ENCODE measurements around the gene PGM1. TPM values are rescaled to one million over a fixed set of nuclear protein-coding genes. Genes with fewer than 3 reads are reported as not detected.

PGM1 gene
- total and polyA plus RNA-seq, 2 of the 4 experiments (the other 2 are of a cell fraction) = 42.6 to 94.5 TPM

GRCh38 chr1:63590166-63590560 lies 3.0 kb upstream of the PGM1 start:
- Histone ChIP-seq H2BK20ac (ENCODE audit: low read depth, low read length) (no peak overlapping the region), H3K4me1 (ENCODE audit: control insufficient read depth, insufficient read depth, low read length) (peaks cover 4% of the 10 kb centered on the region), H3K14ac (replicated peaks; ENCODE audit: low read depth, low read length) (no peak overlapping the region), H4K5ac (ENCODE audit: low read depth, low read length) (no peak overlapping the region), H4K91ac (ENCODE audit: insufficient read depth, low read depth, low read length) (no peak overlapping the region), H3K27me3 (ENCODE audit: control insufficient read depth, insufficient read depth, low read length) (no peaks in the 10 kb centered on the region), H3K4me2 (ENCODE audit: low read depth, low read length) (peak overlapping the region; percentile 85), H3K4ac (ENCODE audit: low read depth, low read length) (no peak overlapping the region), H2AK9ac (replicated peaks; ENCODE audit: low read depth, low read length, poor library complexity) (no peak overlapping the region), H2BK120ac (ENCODE audit: low read depth, low read length) (no peak overlapping the region), H3K23ac (ENCODE audit: low read depth, low read length) (no peak overlapping the region), H3K4me3 (ENCODE audit: insufficient read depth, low read depth, low read length) (no peak overlapping the region), H3K27ac (ENCODE audit: insufficient read depth, low read length) (no peak overlapping the region), H3K9me3 (ENCODE audit: control insufficient read depth, insufficient read depth, low read length) (no peaks in the 10 kb centered on the region), H2BK15ac (ENCODE audit: low read depth, low read length) (no peak overlapping the region), H4K8ac (ENCODE audit: low read depth in 2 of 2, low read length in 2 of 2) (no peak overlapping the region), H3K9me1 (ENCODE audit: insufficient read depth, low read length) (peaks cover 4% of the 10 kb centered on the region; the same call in 1 of the 2 replicates), H3K56ac (ENCODE audit: extremely low read depth, insufficient read depth, low read length) (no peak overlapping the region), H3K18ac (ENCODE audit: low read depth, low read length) (no peak overlapping the region), H2AFZ (replicated peaks; ENCODE audit: low read length, poor library complexity) (no peak overlapping the region), H2AK5ac (ENCODE audit: low read depth, low read length) (no peak overlapping the region), H3K36me3 (ENCODE audit: control insufficient read depth, insufficient read depth, low read length) (no peaks in the 10 kb centered on the region), H3K79me1 (ENCODE audit: low read depth in 1 of 2, low read length in 2 of 2) (peaks cover 13 to 17% of the 10 kb centered on the region in 2 experiments; a peak in 3 of 4 replicates), H3K9ac (ENCODE audit: low read depth, low read length) (no peak overlapping the region), H4K20me1 (ENCODE audit: insufficient read depth, low read length) (no peaks in the 10 kb centered on the region), H2BK5ac (ENCODE audit: low read depth, low read length, poor library complexity, severe bottlenecking) (no peak overlapping the region)
- peak; percentile 47 for ATAC-seq (ENCODE audit: low read depth)
- no peak for TF ChIP-seq RFX5 (IDR thresholded peaks at IDR 0.05; ENCODE audit: low read depth, low read length)
- TF ChIP-seq FOS (IDR thresholded peaks at IDR 0.05; ENCODE audit: low read depth, low read length) = 0 out of 2 replicates have a peak, but pooled peaks have one; percentile 11
- POLR2A ChIA-PET (ENCODE audit: unreplicated experiment) = no interaction called here
- WGBS, 2 experiments (ENCODE audit: extremely low coverage in 2 of 2, insufficient read length in 1 of 2) = no CpG with 5 or more reads among the region's 3 CpGs
- in situ Hi-C loops (cut with MboI; ENCODE audit: low sequenced_read_pairs) = no loop called here
- peak; percentile 88 for DNase-seq
- dilution Hi-C loops (cut with HindIII; ENCODE audit: low sequenced_read_pairs, unreplicated experiment) = no loop called here
- BruUV-seq (replicated peaks) = no TSS peak
- intact Hi-C loops (cut with micrococcal nuclease) = no loop called here
- CTCF ChIA-PET = interaction anchor here (0.9 to 1.4 kb wide), 2 partner anchors 8 to 102 kb away, joined by 3 read pairs; no protein-coding TSS in a partner anchor

Data from IMR-90 (cell line).